ENCODE results near the gene ARHGAP8.

DNA sequence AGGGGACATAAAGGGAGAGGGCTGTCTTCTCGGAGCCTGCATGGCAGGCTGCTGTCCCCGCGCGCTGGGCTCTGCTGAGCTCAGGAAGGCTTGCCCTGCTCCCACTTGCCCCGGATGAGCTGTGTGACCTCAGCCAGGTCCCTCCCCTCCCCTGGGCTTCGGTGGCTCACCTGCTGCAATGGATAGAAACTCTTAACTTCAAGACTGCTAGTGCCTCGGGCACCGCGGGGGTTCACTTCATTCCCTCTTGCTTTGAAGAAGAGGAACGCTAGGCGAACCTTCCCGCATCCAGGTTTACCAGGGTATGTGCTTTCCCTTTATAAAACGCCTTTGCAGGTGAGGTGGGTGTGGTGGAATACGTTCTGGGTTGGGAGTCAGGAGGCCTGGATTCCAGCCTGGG, 142.4 kb downstream of the ARHGAP8 start:
- TF ChIP-seq, protein P1, sequence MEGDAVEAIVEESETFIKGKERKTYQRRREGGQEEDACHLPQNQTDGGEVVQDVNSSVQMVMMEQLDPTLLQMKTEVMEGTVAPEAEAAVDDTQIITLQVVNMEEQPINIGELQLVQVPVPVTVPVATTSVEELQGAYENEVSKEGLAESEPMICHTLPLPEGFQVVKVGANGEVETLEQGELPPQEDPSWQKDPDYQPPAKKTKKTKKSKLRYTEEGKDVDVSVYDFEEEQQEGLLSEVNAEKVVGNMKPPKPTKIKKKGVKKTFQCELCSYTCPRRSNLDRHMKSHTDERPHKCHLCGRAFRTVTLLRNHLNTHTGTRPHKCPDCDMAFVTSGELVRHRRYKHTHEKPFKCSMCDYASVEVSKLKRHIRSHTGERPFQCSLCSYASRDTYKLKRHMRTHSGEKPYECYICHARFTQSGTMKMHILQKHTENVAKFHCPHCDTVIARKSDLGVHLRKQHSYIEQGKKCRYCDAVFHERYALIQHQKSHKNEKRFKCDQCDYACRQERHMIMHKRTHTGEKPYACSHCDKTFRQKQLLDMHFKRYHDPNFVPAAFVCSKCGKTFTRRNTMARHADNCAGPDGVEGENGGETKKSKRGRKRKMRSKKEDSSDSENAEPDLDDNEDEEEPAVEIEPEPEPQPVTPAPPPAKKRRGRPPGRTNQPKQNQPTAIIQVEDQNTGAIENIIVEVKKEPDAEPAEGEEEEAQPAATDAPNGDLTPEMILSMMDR (conservative IDR thresholded peaks at IDR 0.05 in 1 of 2, IDR thresholded peaks at IDR 0.05 in 1 of 2; ENCODE audit: extremely low read depth in 1 of 2, insufficient read depth in 1 of 2, low read depth in 1 of 2, low read length in 2 of 2): no peak
- TF ChIP-seq EZH2 (IDR thresholded peaks at IDR 0.05; ENCODE audit: borderline replicate concordance, low read length): no peak

All from mammary epithelial cell (primary cell).